ENCODE results near the gene PLA2G2E.

- TF ChIP-seq RARB (CRISPR knock-in tag; IDR thresholded peaks at IDR 0.05) (no peak), BACH2 (CRISPR knock-in tag; IDR thresholded peaks at IDR 0.05; ENCODE audit: borderline replicate concordance) (no peak), SNAI2 (CRISPR knock-in tag; IDR thresholded peaks at IDR 0.05) (no peak)
- TF ChIP-seq, protein P1, sequence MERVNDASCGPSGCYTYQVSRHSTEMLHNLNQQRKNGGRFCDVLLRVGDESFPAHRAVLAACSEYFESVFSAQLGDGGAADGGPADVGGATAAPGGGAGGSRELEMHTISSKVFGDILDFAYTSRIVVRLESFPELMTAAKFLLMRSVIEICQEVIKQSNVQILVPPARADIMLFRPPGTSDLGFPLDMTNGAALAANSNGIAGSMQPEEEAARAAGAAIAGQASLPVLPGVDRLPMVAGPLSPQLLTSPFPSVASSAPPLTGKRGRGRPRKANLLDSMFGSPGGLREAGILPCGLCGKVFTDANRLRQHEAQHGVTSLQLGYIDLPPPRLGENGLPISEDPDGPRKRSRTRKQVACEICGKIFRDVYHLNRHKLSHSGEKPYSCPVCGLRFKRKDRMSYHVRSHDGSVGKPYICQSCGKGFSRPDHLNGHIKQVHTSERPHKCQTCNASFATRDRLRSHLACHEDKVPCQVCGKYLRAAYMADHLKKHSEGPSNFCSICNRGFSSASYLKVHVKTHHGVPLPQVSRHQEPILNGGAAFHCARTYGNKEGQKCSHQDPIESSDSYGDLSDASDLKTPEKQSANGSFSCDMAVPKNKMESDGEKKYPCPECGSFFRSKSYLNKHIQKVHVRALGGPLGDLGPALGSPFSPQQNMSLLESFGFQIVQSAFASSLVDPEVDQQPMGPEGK (CRISPR knock-in tag; IDR thresholded peaks at IDR 0.05; ENCODE audit: borderline replicate concordance): no peak
- TF ChIP-seq, protein P2, sequence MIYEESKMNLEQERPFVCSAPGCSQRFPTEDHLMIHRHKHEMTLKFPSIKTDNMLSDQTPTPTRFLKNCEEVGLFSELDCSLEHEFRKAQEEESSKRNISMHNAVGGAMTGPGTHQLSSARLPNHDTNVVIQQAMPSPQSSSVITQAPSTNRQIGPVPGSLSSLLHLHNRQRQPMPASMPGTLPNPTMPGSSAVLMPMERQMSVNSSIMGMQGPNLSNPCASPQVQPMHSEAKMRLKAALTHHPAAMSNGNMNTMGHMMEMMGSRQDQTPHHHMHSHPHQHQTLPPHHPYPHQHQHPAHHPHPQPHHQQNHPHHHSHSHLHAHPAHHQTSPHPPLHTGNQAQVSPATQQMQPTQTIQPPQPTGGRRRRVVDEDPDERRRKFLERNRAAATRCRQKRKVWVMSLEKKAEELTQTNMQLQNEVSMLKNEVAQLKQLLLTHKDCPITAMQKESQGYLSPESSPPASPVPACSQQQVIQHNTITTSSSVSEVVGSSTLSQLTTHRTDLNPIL (CRISPR knock-in tag; IDR thresholded peaks at IDR 0.05; ENCODE audit: low read depth): no peak
Observed at GRCh38 chr1:19920132-19920710, 3.2 kb downstream of the PLA2G2E start.
